HCT116 (cell line): ENCODE results near the gene EDEM1. TPM values are rescaled to one million over a fixed set of nuclear protein-coding genes. Genes with fewer than 3 reads are reported as not detected.
A peak's percentile ranks its signal among the peaks of the same experiment; 100 is the strongest.

Source experiments
- ATAC-seq: fragments of 200-7000 bp; cut with Tn5 transposase; 2 replicates; pipeline ENCODE4 v1.9.1; 2020; ENCODE audit warnings: mild to moderate bottlenecking, moderate library complexity
- BruUV-seq: library from RNA; stranded (reverse); fragments of 400-500 nt; replicated peaks from 2 replicates; lab custom pipeline; 2021; lab: Mats Ljungman, UMichigan
- CTCF ChIA-PET: fragments of 300-600 bp; sonication (Branson Sonifier 250); formaldehyde crosslinking; loops from one replicate; lab custom pipeline; 2021; ENCODE audit warnings: antibody characterized with exemption; lab: Charles Lee
- POLR2A ChIA-PET: fragments of 300-600, 350-600 bp; sonication (Branson Sonifier 250); formaldehyde crosslinking; loops from one replicate; lab custom pipeline; 2021; ENCODE audit warnings: antibody characterized with exemption; lab: Charles Lee
- RAD21 ChIA-PET, 2 experiments: fragments of 300-600 bp; sonication (Branson Sonifier 250); formaldehyde crosslinking; loops; one replicate each; lab custom pipeline; 2023; ENCODE audit warnings: low total read pairs in 2 of 2; ENCODE audit not compliant: uncharacterized antibody in 2 of 2, unreplicated experiment in 2 of 2, low non-redundant PET in 1 of 2; lab: Charles Lee
- DNase-seq: peaks from one replicate; pipeline ENCODE4 v3.0.0-alpha.2; 2010; ENCODE audit warnings: low read depth, low spot score
- H2AFZ ChIP-seq: fragments of 200-600 bp; shearing (Covaris generic), sonication (generic); 2 replicates; pipeline ENCODE4 v1.6.1; 2017; ENCODE audit warnings: low read depth, mixed run types, mixed read lengths, antibody characterized with exemption, low read length; ENCODE audit not compliant: poor library complexity, severe bottlenecking
- H3K27ac ChIP-seq: 2 replicates; pipeline ENCODE4 v1.5.1; 2012; ENCODE audit warnings: low read depth, low read length
- H3K27me3 ChIP-seq: fragments of 200-600 bp; sonication (generic); 2 replicates; pipeline ENCODE4 v1.6.1; 2016; ENCODE audit warnings: mixed run types, low read length, mixed read lengths; ENCODE audit not compliant: insufficient read depth
- H3K36me3 ChIP-seq, 2 experiments: fragments of 200-500 bp in 1 of 2; fragments of 200-600 bp in 1 of 2; sonication (Bioruptor generic) in 1 of 2; sonication (generic) in 1 of 2; 2 replicates each; pipeline versions ENCODE4 v1.5.1 to v1.6.1; 2014 to 2016; ENCODE audit warnings: low read length in 2 of 2, inconsistent platforms in 1 of 2, mixed read lengths in 1 of 2, mixed run types in 1 of 2; ENCODE audit not compliant: insufficient read depth in 2 of 2, control insufficient read depth in 1 of 2
- H3K4me1 ChIP-seq, 2 experiments: fragments of 200-600 bp in 1 of 2; sonication (generic) in 1 of 2; 2 replicates each; pipeline versions ENCODE4 v1.5.1 to v1.6.1; 2012 to 2017; ENCODE audit warnings: low read length in 2 of 2, inconsistent platforms in 1 of 2, mild to moderate bottlenecking in 1 of 2, mixed read lengths in 1 of 2, mixed run types in 1 of 2, moderate library complexity in 1 of 2; ENCODE audit not compliant: insufficient read depth in 2 of 2, control insufficient read depth in 1 of 2
- H3K4me2 ChIP-seq: fragments of 200-600 bp; sonication (generic); 2 replicates; pipeline ENCODE4 v1.6.1; 2017; ENCODE audit warnings: mixed run types, low read length, mixed read lengths
- H3K4me3 ChIP-seq, 2 experiments: fragments of 200-600 bp in 1 of 2; sonication (generic) in 1 of 2; replicated peaks in 1 of 2; 2 replicates each; pipeline ENCODE4 v1.5.1; 2011 to 2016; ENCODE audit warnings: low read length in 2 of 2, control low read depth in 1 of 2, low read depth in 1 of 2, mild to moderate bottlenecking in 1 of 2, mixed read lengths in 1 of 2, mixed run types in 1 of 2
- H3K79me2 ChIP-seq: fragments of 200-600 bp; sonication (generic); 2 replicates; pipeline ENCODE4 v1.6.1; 2017; ENCODE audit warnings: mild to moderate bottlenecking, mixed run types, low read length, moderate library complexity, mixed read lengths; ENCODE audit not compliant: insufficient read depth
- H3K9ac ChIP-seq: fragments of 200-600 bp; sonication (generic); 2 replicates; pipeline ENCODE4 v1.6.1; 2016; ENCODE audit warnings: low read length, mixed read lengths
- H3K9me2 ChIP-seq: fragments of 200-600 bp; sonication (generic), shearing (Covaris generic); 2 replicates; pipeline ENCODE4 v1.6.1; 2017; ENCODE audit warnings: mixed run types, mild to moderate bottlenecking, moderate library complexity; ENCODE audit not compliant: insufficient read depth
- H3K9me3 ChIP-seq, 2 experiments: fragments of 200-500 bp in 1 of 2; fragments of 200-600 bp in 1 of 2; sonication (Bioruptor generic) in 1 of 2; sonication (generic) in 1 of 2; 2 replicates each; pipeline ENCODE4 v1.6.1; 2014 to 2017; ENCODE audit warnings: low read length in 2 of 2, mixed read lengths in 2 of 2, inconsistent platforms in 1 of 2, low read depth in 1 of 2, mild to moderate bottlenecking in 1 of 2, mixed run types in 1 of 2, moderate library complexity in 1 of 2; ENCODE audit not compliant: control insufficient read depth in 1 of 2, insufficient read depth in 1 of 2
- H4K20me1 ChIP-seq: fragments of 200-600 bp; sonication (generic), shearing (Covaris generic); 2 replicates; pipeline ENCODE4 v1.6.1; 2017; ENCODE audit warnings: mixed run types, mild to moderate bottlenecking, moderate library complexity; ENCODE audit not compliant: insufficient read depth
- CBX3 ChIP-seq: IDR thresholded peaks from 2 replicates; pipeline ENCODE4 v1.6.1; 2012; ENCODE audit warnings: low read depth
- CTCF ChIP-seq, 3 experiments: fragments of 200-600 bp in 1 of 3; sonication (generic) in 1 of 3; IDR thresholded peaks in 2 of 3; conservative IDR thresholded peaks in 1 of 3; 2 replicates each; pipeline ENCODE4 v1.5.1; 2012 to 2017; ENCODE audit warnings: low read depth in 2 of 3, low read length in 2 of 3, antibody characterized with exemption in 1 of 3, borderline replicate concordance in 1 of 3, control low read depth in 1 of 3, mild to moderate bottlenecking in 1 of 3, mixed read lengths in 1 of 3, mixed run types in 1 of 3, moderate library complexity in 1 of 3; ENCODE audit not compliant: insufficient read depth in 1 of 3
- EGR1 ChIP-seq: IDR thresholded peaks from 2 replicates; pipeline ENCODE4 v1.6.1; 2012; ENCODE audit warnings: low read depth
- EZH2 ChIP-seq: fragments of 200-600 bp; sonication (generic); IDR thresholded peaks from 2 replicates; pipeline ENCODE4 v1.6.1; 2017; ENCODE audit warnings: antibody characterized with exemption, mixed run types
- EZH2phosphoT487 ChIP-seq: fragments of 200-600 bp; IDR thresholded peaks from 2 replicates; pipeline ENCODE4 v1.6.1; 2018; ENCODE audit warnings: antibody characterized with exemption, borderline replicate concordance
- FOSL1 ChIP-seq: IDR thresholded peaks from 2 replicates; pipeline ENCODE4 v1.6.1; 2012; ENCODE audit warnings: low read depth
- MAX ChIP-seq: IDR thresholded peaks from 2 replicates; pipeline ENCODE4 v1.6.1; 2012
- POLR2A ChIP-seq: IDR thresholded peaks from 2 replicates; pipeline ENCODE4 v1.7.0; 2011; ENCODE audit warnings: borderline replicate concordance; ENCODE audit not compliant: insufficient read depth, insufficient read length; ENCODE audit errors: extremely low read depth
- RAD21 ChIP-seq: IDR thresholded peaks from 2 replicates; pipeline ENCODE4 v1.6.1; 2012; ENCODE audit warnings: low read depth, mild to moderate bottlenecking
- SIN3A ChIP-seq: IDR thresholded peaks from 2 replicates; pipeline ENCODE4 v1.6.1; 2012; ENCODE audit warnings: low read depth
- SP1 ChIP-seq: IDR thresholded peaks from 2 replicates; pipeline ENCODE4 v1.6.1; 2012; ENCODE audit warnings: low read depth
- SRF ChIP-seq: IDR thresholded peaks from 2 replicates; pipeline ENCODE4 v1.6.1; 2012; ENCODE audit warnings: low read depth
- TCF7L2 ChIP-seq: IDR thresholded peaks from 2 replicates; pipeline ENCODE4 v1.7.0; 2011; ENCODE audit warnings: borderline replicate concordance, inconsistent platforms; ENCODE audit not compliant: insufficient read depth, insufficient read length; ENCODE audit errors: extremely low read depth
- YY1 ChIP-seq: IDR thresholded peaks from 2 replicates; pipeline ENCODE4 v1.6.1; 2011; ENCODE audit warnings: low read length, low read depth, moderate library complexity, mild to moderate bottlenecking; ENCODE audit not compliant: insufficient replicate concordance; ENCODE audit errors: extremely low read depth
- intact Hi-C: fragments of 100-400 bp; cut with micrococcal nuclease; formaldehyde crosslinking; loops from 2 replicates; pipeline ENCODE4 v1.10.0; 2022
- total RNA-seq: library from RNA; stranded (reverse); gene quantifications from one replicate; pipeline ENCODE4 v1.2.1, GENCODE V29; 2021; ENCODE audit not compliant: unreplicated experiment
- TF ChIP-seq, protein P1 (sequence below): IDR thresholded peaks from 2 replicates; pipeline ENCODE4 v1.6.1; 2012

EDEM1 gene
- total RNA-seq, 1 experiment from 2014 or later = 23.7 TPM

DNA sequence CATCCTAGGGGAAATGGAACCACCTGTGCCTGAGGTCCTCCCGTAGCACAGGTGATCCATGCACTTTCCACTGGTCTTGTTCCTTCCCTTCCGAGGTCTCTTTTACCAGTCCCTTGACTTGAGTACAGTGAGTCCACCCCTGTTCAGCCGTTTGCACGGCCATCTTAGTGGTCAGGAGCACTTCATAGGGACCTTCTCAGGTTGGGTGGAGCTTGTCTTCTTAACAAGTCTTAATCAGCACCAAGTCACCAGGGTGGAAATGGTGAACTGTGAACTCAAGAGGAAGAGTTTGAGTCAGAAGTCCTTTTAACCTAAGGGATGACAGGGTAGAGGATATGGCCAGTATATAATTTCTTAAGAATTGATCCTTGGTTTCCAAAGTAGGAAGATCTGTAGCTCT, 44.0 kb upstream of the EDEM1 start:
- no peak for DNase-seq
- no peaks in the 10 kb centered on the region for H3K27me3 ChIP-seq
- H3K9me3 ChIP-seq = no peaks in the 10 kb centered on the region
- no peak overlapping the region for H3K4me3 ChIP-seq
- no peak overlapping the region for H3K4me2 ChIP-seq
- no peak overlapping the region for H3K27ac ChIP-seq
- no peaks in the 10 kb centered on the region for H4K20me1 ChIP-seq
- no peak for TF ChIP-seq EGR1
- TF ChIP-seq EZH2phosphoT487 = no peak
- TF ChIP-seq TCF7L2 = no peak
- TF ChIP-seq YY1 = no peak
- TF ChIP-seq EZH2 = no peak
- no peak for TF ChIP-seq MAX
- no peak for TF ChIP-seq FOSL1
- TF ChIP-seq SRF = no peak
- no peak for TF ChIP-seq RAD21
- no peaks in the 10 kb centered on the region for H3K9me2 ChIP-seq
- no peaks in the 10 kb centered on the region for H3K36me3 ChIP-seq
- intact Hi-C loops = no loop called here
- ATAC-seq = no peak
- H2AFZ ChIP-seq = no peak overlapping the region
- RAD21 ChIA-PET = no interaction called here
- BruUV-seq = no TSS peak
- H3K9ac ChIP-seq = no peak overlapping the region
- peaks cover 95% of the 10 kb centered on the region for H3K79me2 ChIP-seq
- POLR2A ChIA-PET = no interaction called here
- H3K4me1 ChIP-seq = peaks cover 14 to 17% of the 10 kb centered on the region in 2 experiments
- CTCF ChIA-PET = no interaction called here

- Histone ChIP-seq H3K27me3 (no peaks in the 10 kb centered on the region), H3K4me2 (peak overlapping the region; percentile 33), H3K4me3 (no peak overlapping the region), H3K36me3 (no peaks in the 10 kb centered on the region), H3K27ac (peak overlapping the region; percentile 19; the same call in 1 of the 2 replicates), H3K79me2 (peaks cover 92% of the 10 kb centered on the region), H4K20me1 (no peaks in the 10 kb centered on the region), H3K9me2 (no peaks in the 10 kb centered on the region), H3K9me3 (no peaks in the 10 kb centered on the region), H3K9ac (no peak overlapping the region), H2AFZ (no peak overlapping the region), H3K4me1 (peaks cover 11 to 17% of the 10 kb centered on the region in 2 experiments)
- ATAC-seq = peak; percentile 44; the same call in 1 of the 2 replicates
- BruUV-seq = no TSS peak
- no peak for DNase-seq
- intact Hi-C loops = no loop called here
- ChIA-PET CTCF (no interaction called here), RAD21 (no interaction called here), POLR2A (interaction anchor here (1.0 kb wide), 1 partner anchor 36 kb away, joined by 3 read pairs; no protein-coding TSS in a partner anchor)
- no peak for TF ChIP-seq YY1
- TF ChIP-seq RAD21 = no peak; the same call in 1 of the 2 replicates
- no peak for TF ChIP-seq FOSL1
- TF ChIP-seq POLR2A = no peak
- TF ChIP-seq CTCF (IDR thresholded peaks at IDR 0.05 in 2 of 3, conservative IDR thresholded peaks at IDR 0.05 in 1 of 3; ENCODE audit: borderline replicate concordance in 1 of 3, insufficient read depth in 1 of 3, low read depth in 2 of 3, low read length in 2 of 3) = no peak
- no peak for TF ChIP-seq MAX
- TF ChIP-seq, protein P1, sequence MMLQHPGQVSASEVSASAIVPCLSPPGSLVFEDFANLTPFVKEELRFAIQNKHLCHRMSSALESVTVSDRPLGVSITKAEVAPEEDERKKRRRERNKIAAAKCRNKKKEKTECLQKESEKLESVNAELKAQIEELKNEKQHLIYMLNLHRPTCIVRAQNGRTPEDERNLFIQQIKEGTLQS = no peak
- no peak for TF ChIP-seq SIN3A
- no peak for TF ChIP-seq CBX3
- no peak for TF ChIP-seq TCF7L2
- no peak for TF ChIP-seq SP1
Measured at GRCh38 chr3:5144316-5144994, 43.1 kb upstream of the EDEM1 start.
